BLaER1 treated with 17β-estradiol and CSF1 and Interleukin-3, amounts not matched to agents 10 nM and 100 nM (cell line): ENCODE results near the gene SF3B6.
A peak's percentile ranks its signal among the peaks of the same experiment; 100 is the strongest.

Source experiments
- H3K27ac ChIP-seq, 11 experiments: shearing (Covaris generic); formaldehyde crosslinking; 2 replicates each; pipeline ENCODE4 v1.8.1; 2022
- H3K27me3 ChIP-seq, 11 experiments: shearing (Covaris generic); formaldehyde crosslinking; 2 replicates each; pipeline ENCODE4 v1.8.1; 2022
- H3K36me3 ChIP-seq, 11 experiments: shearing (Covaris generic); formaldehyde crosslinking; 2 replicates each; pipeline ENCODE4 v1.8.1; 2022
- H3K4me1 ChIP-seq, 10 experiments: shearing (Covaris generic); formaldehyde crosslinking; 2 replicates each; pipeline ENCODE4 v1.8.1; 2022
- H3K4me2 ChIP-seq, 11 experiments: shearing (Covaris generic); formaldehyde crosslinking; 2 replicates each; pipeline ENCODE4 v1.8.1; 2022
- H3K4me3 ChIP-seq, 10 experiments: shearing (Covaris generic); formaldehyde crosslinking; 2 replicates each; pipeline ENCODE4 v1.8.1; 2022
- H3K9ac ChIP-seq, 11 experiments: shearing (Covaris generic); formaldehyde crosslinking; 2 replicates each; pipeline ENCODE4 v1.8.1; 2022
- H3K9me3 ChIP-seq, 11 experiments: shearing (Covaris generic); formaldehyde crosslinking; replicated peaks in 1 of 11; 2 replicates each; pipeline ENCODE4 v1.8.1; 2022
- H4K20me1 ChIP-seq, 11 experiments: shearing (Covaris generic); formaldehyde crosslinking; 2 replicates each; pipeline ENCODE4 v1.8.1; 2022
- Cebpa-rat ChIP-seq, 11 experiments: shearing (Covaris generic); IDR thresholded peaks; 2 replicates each; pipeline ENCODE4 v1.8.1; 2022

SF3B6 gene

GRCh38 chr2:24050041-24050979, 25.8 kb downstream of the SF3B6 start:
- H3K9me3 ChIP-seq = no peaks in the 10 kb centered on the region
- peak overlapping the region; percentile 52 to 76 (median 65) for H3K4me3 ChIP-seq
- H3K9ac ChIP-seq = peak overlapping the region; percentile 23 to 71 (median 56); a peak in 14 of 22 replicates
- H3K27me3 ChIP-seq = peaks cover 43 to 62% (median 54%) of the 10 kb centered on the region in 11 experiments
- H3K4me1 ChIP-seq = peaks cover 27 to 39% (median 35%) of the 10 kb centered on the region in 10 experiments
- H3K36me3 ChIP-seq = no peaks in the 10 kb centered on the region
- H3K4me2 ChIP-seq = peak overlapping the region; percentile 81 to 95 (median 90)
- TF ChIP-seq Cebpa-rat (IDR thresholded peaks at IDR 0.05) = no peak
- peaks cover 0 to 5% (median 0%) of the 10 kb centered on the region in 11 experiments; a peak in 4 of 22 replicates for H4K20me1 ChIP-seq
- no peak overlapping the region for H3K27ac ChIP-seq

DNA sequence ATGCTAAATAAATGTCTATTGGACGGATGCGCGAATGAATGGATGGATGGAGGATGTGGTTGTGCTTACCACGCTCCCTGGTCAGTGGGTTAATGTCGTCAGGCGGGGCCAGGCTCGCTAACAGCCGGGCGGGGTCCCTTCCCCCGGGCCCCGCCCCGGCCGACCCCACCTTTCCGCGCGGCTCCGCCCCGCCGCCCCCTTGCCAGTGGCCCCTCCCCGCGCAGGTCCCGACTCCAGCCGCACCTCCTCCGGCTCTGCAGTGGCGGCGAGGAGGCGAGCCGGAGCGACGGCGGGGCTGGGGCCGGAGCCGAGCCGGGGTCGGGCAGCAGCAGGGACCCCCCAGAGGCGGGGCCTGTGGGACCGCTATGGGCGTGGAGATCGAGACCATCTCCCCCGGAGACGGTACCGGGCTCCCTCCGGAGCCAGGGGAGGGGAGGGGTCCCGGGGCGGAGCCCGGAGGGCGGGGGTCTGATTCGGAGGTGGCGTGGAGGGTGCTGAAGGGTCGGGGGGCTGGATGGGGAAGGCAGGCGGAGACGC, 26.6 kb downstream of the SF3B6 start, which contains the start of gene FKBP1B:
Gene FKBP1B, plus strand, starts transcription at position 257 of the 537 bp plus-strand sequence. Its CDS starts 109 bp downstream, at position 366.
- Histone ChIP-seq H3K36me3 (no peaks in the 10 kb centered on the region), H3K4me2 (peak within 1 kb of the TSS; percentile 81 to 95 (median 90)), H4K20me1 (peaks cover 0 to 5% (median 0%) of the 10 kb centered on the region in 11 experiments; a peak in 4 of 22 replicates), H3K4me3 (peak within 1 kb of the TSS; percentile 52 to 76 (median 65)), H3K9me3 (no peaks in the 10 kb centered on the region), H3K27ac (no peak within 1 kb of the TSS), H3K9ac (peak within 1 kb of the TSS; percentile 38 to 71 (median 56); a peak in 18 of 22 replicates), H3K27me3 (peaks cover 43 to 62% (median 54%) of the 10 kb centered on the region in 11 experiments), H3K4me1 (peaks cover 31 to 43% (median 41%) of the 10 kb centered on the region in 10 experiments)
- no peak for TF ChIP-seq Cebpa-rat (IDR thresholded peaks at IDR 0.05)

DNA sequence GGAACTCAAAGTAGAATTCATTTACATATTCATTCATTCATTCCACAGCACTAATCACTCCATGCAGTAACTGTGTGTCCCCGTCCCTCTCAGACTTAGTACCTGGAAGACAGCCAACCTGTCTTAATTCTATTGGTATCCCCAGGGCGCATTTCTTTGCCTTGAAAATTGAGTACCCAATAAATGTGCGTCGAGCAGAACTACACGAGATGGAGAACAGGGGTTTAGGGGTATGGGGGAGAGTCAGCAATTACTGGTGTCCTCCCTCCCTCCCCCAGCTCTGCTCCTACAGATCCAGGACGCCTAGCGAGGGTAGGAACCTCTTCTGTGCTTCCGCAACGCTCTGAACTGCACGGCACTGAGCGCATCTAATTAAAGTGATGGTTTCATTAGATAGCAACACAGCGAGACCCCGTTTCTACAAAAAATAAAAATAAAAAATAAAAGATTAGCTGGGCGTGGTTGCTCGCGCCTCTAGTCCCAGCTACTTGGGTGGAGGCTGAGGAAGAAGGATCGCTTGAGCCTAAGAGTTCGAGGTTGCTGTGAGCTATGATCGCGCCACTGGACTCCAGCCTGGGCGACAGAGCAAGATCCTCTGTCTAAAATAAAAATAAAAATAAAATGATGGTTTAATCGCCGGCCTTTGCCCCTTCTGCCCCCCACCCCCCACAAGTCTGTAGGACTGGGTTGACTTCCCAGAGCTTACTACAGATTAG, 27.2 kb downstream of the SF3B6 start:
- no peaks in the 10 kb centered on the region for H3K9me3 ChIP-seq

DNA sequence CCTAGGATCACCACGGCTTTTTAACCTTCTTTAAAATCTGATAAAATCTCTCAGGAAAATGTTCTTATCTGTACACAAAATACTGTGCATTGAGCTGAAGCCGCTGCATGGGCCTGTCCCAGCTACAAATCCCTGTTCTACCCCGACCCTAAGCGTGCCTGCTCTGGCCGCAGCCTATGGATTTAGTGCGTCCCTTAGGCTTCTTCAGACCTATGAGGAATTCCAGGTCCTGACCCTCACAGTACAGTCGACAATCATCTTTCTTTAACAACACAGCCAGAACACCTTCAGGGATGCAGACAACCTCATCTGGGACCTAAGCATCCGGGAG, 28.5 kb downstream of the SF3B6 start:
- no peak for TF ChIP-seq Cebpa-rat (IDR thresholded peaks at IDR 0.05)
- Histone ChIP-seq H3K4me3 (peak overlapping the region in 4 of 10 experiments; percentile 12 to 82 (median 74); a peak in 2 of 20 replicates), H3K27me3 (peaks cover 43 to 52% (median 51%) of the 10 kb centered on the region in 11 experiments), H3K4me2 (peak overlapping the region; percentile 55 to 78 (median 64)), H3K9ac (0 out of 22 replicates have a peak overlapping the region, but pooled peaks of 1 of the 11 experiments have one; percentile 30), H3K27ac (no peak overlapping the region; a peak in 1 of 22 replicates), H3K4me1 (peaks cover 31 to 43% (median 41%) of the 10 kb centered on the region in 10 experiments), H3K36me3 (no peaks in the 10 kb centered on the region; a peak in 1 of 22 replicates), H3K9me3 (no peaks in the 10 kb centered on the region), H4K20me1 (peaks cover 0 to 8% (median 0%) of the 10 kb centered on the region in 11 experiments; a peak in 3 of 22 replicates)

More for the DNA sequence above, 27.2 kb downstream of the SF3B6 start:
- peaks cover 0 to 5% (median 0%) of the 10 kb centered on the region in 11 experiments; a peak in 4 of 22 replicates for H4K20me1 ChIP-seq
- peaks cover 43 to 62% (median 54%) of the 10 kb centered on the region in 11 experiments for H3K27me3 ChIP-seq
- H3K4me3 ChIP-seq = peak overlapping the region; percentile 52 to 76 (median 65)
- peak overlapping the region; percentile 81 to 95 (median 90) for H3K4me2 ChIP-seq
- H3K9ac ChIP-seq = peak overlapping the region; percentile 38 to 71 (median 56); a peak in 14 of 22 replicates
- H3K36me3 ChIP-seq = no peaks in the 10 kb centered on the region
- H3K27ac ChIP-seq = no peak overlapping the region
- H3K4me1 ChIP-seq = peaks cover 31 to 43% (median 41%) of the 10 kb centered on the region in 10 experiments
- TF ChIP-seq Cebpa-rat (IDR thresholded peaks at IDR 0.05) = no peak

DNA sequence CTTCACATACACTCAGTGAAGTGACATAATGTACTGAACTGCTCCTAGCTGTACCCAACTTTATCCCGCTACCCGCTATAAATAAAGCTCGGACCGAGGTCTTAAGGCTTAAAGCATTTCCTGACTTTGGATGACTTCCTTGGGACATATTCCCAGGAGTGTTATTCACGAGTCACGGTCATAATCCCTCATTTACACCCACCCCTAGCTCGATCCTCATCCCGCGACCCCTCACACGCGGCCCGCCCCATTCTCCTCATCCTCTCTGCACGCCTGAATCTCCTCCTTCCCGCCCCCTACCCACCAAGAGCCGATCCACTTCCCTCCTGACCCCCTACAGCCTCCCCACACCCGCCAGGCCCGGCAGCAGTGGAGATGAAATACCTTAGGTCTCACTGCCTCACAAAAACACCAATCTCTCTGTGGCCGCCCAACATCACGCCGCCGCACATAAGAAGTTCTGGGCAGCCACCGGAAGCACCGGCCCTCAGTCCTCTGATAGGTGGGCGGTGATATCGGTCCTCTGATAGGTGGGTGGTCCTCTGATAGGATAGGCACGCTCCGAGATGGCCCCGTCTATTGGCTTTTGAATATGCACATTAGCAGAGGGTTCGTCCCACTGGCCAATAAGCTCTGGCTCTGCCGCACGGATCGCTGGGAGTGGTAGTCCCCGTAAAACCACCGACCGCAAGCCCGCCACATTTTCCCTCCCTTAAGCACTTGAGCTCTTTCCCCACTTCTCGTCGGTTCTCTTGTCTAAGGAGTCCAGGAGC, 29.0 kb downstream of the SF3B6 start, which contains the start of gene WDCP:
Gene WDCP, minus strand, starts transcription at position 462 of the 773 bp plus-strand sequence. CDS start 7,897 bp downstream, outside the sequence.
- peaks cover 0 to 8% (median 0%) of the 10 kb centered on the region in 11 experiments; a peak in 3 of 22 replicates for H4K20me1 ChIP-seq

GRCh38 chr2:24046599-24046929, 29.6 kb downstream of the SF3B6 start:
- H3K9ac ChIP-seq = peak overlapping the region; percentile 74 to 85 (median 82)
- peak overlapping the region; percentile 67 to 88 (median 80) for H3K4me2 ChIP-seq
- H3K9me3 ChIP-seq = no peaks in the 10 kb centered on the region
- peaks cover 31 to 43% (median 41%) of the 10 kb centered on the region in 10 experiments for H3K4me1 ChIP-seq
- no peaks in the 10 kb centered on the region; a peak in 1 of 22 replicates for H3K36me3 ChIP-seq
- H3K27ac ChIP-seq = peak overlapping the region; percentile 4 to 79 (median 65); a peak in 18 of 22 replicates
- TF ChIP-seq Cebpa-rat (IDR thresholded peaks at IDR 0.05) = no peak
- peaks cover 35 to 41% (median 40%) of the 10 kb centered on the region in 11 experiments for H3K27me3 ChIP-seq
- peak overlapping the region; percentile 74 to 90 (median 80) for H3K4me3 ChIP-seq
- peaks cover 0 to 8% (median 0%) of the 10 kb centered on the region in 11 experiments; a peak in 4 of 22 replicates for H4K20me1 ChIP-seq

More for the DNA sequence above, 29.0 kb downstream of the SF3B6 start, which contains the start of gene WDCP:
- H3K36me3 ChIP-seq = no peaks in the 10 kb centered on the region; a peak in 1 of 22 replicates
- no peak for TF ChIP-seq Cebpa-rat (IDR thresholded peaks at IDR 0.05)
- H3K9ac ChIP-seq = peak within 1 kb of the TSS; percentile 74 to 85 (median 82)
- H3K9me3 ChIP-seq = no peaks in the 10 kb centered on the region
- peak within 1 kb of the TSS; percentile 67 to 88 (median 80) for H3K4me2 ChIP-seq
- H3K27me3 ChIP-seq = peaks cover 41 to 47% (median 45%) of the 10 kb centered on the region in 11 experiments
- peaks cover 31 to 43% (median 41%) of the 10 kb centered on the region in 10 experiments for H3K4me1 ChIP-seq
- peak within 1 kb of the TSS; percentile 74 to 90 (median 80) for H3K4me3 ChIP-seq
- H3K27ac ChIP-seq = peak within 1 kb of the TSS; percentile 4 to 79 (median 65); a peak in 20 of 22 replicates
